ENCODE results near the gene COMMD3.
A peak's percentile ranks its signal among the peaks of the same experiment; 100 is the strongest.
"Not testable (repeated sequence)": the region's sequence is repeated elsewhere in the genome, so short reads cannot be mapped to it uniquely, and the experiment has no call there.

The COMMD3 gene

GRCh38 chr10:22338931-22339330 lies 22.7 kb downstream of the COMMD3 start:
- DNase-seq (ENCODE audit: low read depth) = no peak

GRCh38 chr10:22339761-22340328 lies 23.7 kb downstream of the COMMD3 start:
- DNase-seq (ENCODE audit: low read depth) = no peak

DNA sequence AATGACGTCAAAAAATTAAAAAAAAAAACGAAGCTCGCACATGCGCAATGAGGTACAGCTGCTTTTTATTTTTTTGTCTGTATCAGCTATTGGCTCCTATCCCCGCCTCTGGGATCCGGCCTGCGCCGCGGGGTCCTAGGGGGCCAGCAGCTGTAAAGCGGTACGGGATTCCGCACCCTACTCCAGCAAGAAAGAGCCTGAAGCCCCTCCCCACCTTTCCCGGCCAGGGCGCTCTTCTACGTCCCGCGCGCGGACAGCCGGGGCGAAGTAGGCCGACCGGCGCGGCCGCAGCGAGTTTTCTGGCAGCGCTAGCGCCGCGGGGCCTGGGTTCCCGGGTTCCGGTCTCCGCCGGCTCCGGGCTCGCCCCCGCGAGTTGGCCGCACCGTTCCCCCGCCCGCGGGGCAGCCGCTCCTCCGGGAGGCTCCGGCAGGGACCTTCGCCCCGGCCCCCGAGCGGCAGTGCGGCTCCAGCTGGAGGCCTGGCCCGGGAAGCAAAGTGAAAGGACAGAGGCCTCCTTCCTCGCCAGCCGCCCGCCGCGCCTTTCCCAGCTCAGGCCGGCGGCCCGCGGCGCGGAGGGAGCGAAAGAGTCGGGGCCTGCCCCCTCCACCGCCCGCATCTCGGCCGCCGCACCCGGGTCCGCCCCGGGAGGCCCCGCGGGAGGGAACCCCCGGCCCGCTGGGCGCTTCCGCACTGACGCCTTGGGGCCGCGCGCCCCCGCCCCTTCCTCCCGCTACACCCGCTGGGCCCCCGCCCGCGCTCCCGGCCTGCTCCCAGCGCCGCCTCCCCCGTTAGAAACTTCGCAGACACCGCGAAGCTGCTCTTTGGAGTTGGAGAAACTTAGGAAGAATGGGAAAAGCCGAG lies 24.4 kb downstream of the COMMD3 start:
- peak; percentile 78 for DNase-seq (ENCODE audit: low read depth)

- no peak for DNase-seq (ENCODE audit: low read depth)
These were observed 25.2 kb downstream of the COMMD3 start for GRCh38 chr10:22341190-22341925.

DNA sequence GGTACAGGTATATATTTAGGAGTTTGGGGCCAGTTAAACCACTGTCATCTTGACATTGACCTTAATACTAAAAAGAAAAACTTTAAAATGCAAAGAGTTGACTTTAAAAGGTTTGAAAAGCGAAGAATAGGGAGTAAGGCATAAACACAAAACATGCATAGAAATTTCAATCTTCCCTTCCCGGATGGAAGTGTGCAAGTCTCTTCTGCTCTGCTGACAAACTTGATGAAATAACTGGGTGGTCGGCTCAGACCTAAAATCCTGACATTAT lies 25.7 kb downstream of the COMMD3 start:
- no peak for DNase-seq (ENCODE audit: low read depth)

- no peak for DNase-seq (ENCODE audit: low read depth)
These were observed 26.2 kb downstream of the COMMD3 start for GRCh38 chr10:22342421-22342820.

GRCh38 chr10:22343731-22344130 lies 27.5 kb downstream of the COMMD3 start:
- DNase-seq (ENCODE audit: low read depth) = no peak

- no peak for DNase-seq (ENCODE audit: low read depth)
These were observed 28.1 kb downstream of the COMMD3 start for GRCh38 chr10:22344249-22344648.

GRCh38 chr10:22344781-22345300 lies 28.7 kb downstream of the COMMD3 start:
- DNase-seq (ENCODE audit: low read depth) = no peak

GRCh38 chr10:22345301-22346095 lies 29.3 kb downstream of the COMMD3 start, which contains the start of gene SPAG6:
Gene SPAG6, plus strand, starts transcription at chr10:22345496. Its CDS starts 116 bp downstream, at chr10:22345612.
- DNase-seq (ENCODE audit: low read depth) = no peak

DNA sequence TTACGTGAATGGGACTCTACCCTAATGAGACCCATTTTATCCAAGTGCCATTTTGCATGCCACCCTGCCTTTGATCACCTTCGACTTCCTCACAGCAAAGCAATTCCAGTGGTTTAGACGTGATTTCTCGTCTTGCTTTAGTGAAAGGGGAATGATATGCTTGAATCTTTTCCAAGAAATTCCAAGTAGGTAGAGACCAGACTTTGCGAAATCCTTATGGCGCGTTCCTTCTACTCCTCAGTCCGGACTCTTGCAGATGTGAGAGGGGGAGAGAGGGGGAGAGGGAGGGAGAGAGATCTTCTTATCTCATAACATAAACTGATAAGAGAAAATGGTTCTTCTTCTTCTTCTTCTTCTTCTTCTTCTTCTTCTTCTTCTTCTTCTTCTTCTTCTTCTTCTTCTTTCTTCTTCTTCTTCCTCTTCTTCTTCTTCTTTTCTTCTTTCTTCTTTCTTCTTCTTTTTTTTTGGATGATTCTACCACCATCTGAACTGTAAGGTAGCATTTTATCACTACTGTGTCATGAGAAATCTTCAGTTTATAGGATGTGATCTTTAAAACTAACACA lies 30.0 kb downstream of the COMMD3 start:
- no peak for DNase-seq (ENCODE audit: low read depth)

DNA sequence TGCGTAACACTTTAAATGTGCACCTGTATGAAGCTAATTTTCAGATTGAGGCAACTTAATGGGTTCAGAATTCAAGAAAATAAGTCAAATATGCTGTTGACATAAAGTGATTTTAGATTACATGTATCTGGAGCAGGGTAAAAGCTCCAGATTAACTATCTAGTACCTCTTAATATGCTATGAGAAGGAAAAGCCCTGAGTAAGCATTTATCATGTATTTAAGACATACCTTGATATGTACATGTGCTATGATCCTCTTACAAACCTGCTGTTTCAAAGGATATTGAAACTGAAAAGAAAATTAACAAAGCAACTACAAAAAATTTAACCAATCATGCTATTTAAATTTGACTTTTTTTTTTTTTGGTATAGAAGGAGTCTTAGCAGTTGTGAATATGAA lies 33.6 kb downstream of the COMMD3 start:
- DNase-seq (ENCODE audit: low read depth) = no peak

DNA sequence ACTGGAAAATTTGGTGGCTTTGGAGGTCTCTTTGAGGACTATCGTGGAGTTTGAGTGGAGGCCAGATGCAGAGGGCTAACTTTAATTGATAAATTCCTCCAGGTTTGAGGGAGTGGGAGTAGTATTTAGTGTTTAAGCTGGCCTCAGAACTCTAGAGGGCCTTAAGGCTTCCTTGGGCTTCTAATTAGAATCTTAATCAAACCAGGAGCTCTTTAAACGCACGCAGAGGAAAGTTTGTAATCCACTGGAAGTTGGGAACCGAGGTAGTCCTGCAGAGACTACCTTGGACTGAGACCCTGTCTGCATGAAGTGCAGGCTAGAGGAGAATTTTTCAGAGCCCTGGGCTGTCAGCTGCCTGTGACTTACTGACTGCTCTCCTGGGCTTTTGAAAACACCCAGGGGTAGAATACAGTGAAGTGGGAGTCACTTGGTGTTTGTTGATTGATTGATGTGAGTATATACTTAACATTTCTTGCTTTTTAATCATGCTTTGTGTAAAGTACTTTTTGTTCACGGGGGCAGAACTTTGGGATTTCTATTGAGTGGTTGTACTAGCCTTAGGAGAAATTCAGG lies 35.0 kb downstream of the COMMD3 start:
- no peak for DNase-seq (ENCODE audit: low read depth)

DNA sequence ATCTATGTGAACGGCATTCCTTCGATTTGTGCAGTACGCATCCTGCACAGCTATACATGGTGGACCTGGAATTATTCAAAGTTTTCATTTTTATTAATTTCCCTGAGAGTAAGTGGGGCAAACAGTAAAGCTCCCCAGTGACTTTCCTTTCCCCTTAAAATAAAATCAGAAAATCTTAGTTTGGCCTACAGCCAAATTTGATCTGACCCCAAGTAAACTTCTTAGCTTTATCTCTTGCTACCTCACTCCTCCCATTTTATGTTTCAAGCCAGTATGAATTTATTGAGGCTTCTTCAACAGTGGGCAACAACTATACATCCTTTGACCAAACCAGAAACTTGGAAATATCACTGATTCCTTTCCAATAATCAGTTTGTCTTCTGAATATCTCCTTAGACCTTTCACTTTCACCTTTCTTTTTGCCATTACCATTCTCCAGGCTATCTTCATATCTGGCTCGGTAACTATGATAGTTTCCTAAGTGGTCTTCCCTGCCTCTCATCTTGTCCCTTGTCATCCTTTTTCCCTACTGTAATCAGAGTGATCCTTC lies 40.2 kb downstream of the COMMD3 start:
- DNase-seq (ENCODE audit: low read depth) = no peak

GRCh38 chr10:22357770-22358169 lies 41.6 kb downstream of the COMMD3 start:
- not testable (repeated sequence) for DNase-seq (ENCODE audit: low read depth)

- no peak for DNase-seq (ENCODE audit: low read depth)
These were observed 47.1 kb downstream of the COMMD3 start for GRCh38 chr10:22363305-22363704.

- DNase-seq (ENCODE audit: low read depth) = no peak
These were observed 48.4 kb downstream of the COMMD3 start for GRCh38 chr10:22364407-22365140.

DNA sequence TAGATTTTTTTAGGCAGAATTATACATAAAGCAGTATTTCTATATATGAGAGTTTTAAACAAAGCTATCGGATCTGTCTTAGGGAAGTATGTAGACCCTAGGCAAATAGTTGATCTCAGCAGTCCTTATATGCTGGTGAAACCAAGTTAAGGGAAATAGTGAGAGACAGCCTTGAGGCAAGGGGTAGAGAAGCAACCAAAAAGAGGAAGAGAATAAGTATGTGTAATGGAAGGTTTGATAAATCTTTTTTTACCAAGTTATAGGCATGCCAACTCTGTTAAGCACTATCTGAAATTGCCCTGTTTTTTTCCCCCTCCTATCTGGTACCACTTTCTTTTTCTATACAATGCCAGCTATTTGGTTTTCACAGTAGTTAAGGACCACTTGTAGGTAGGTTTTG lies 49.0 kb downstream of the COMMD3 start:
- no peak for DNase-seq (ENCODE audit: low read depth)

GRCh38 chr10:22365644-22366434 lies 49.7 kb downstream of the COMMD3 start:
- no peak for DNase-seq (ENCODE audit: low read depth)

DNA sequence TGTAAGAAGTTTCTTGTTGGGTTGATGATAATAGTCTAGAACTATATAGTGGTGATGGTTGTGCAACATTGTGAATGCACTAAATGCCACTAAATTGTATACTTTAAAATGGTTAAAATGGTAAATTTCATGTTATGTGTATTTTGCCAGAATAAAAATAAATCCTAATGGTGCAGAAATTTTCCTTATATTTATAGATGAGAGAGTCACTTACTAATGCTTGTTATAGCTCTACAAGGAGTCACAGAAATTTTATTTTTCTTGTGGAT lies 50.2 kb downstream of the COMMD3 start:
- DNase-seq (ENCODE audit: low read depth) = no peak

All from ELR (cell line).